ENCODE data around the gene LTBP1. TPM values are rescaled to one million over a fixed set of nuclear protein-coding genes. Genes with fewer than 3 reads are reported as not detected.
A peak's percentile ranks its signal among the peaks of the same experiment; 100 is the strongest.

LTBP1 gene
- total and polyA plus RNA-seq, 2 experiments from 2014 or later, result 35.6 to 68.9 TPM

DNA sequence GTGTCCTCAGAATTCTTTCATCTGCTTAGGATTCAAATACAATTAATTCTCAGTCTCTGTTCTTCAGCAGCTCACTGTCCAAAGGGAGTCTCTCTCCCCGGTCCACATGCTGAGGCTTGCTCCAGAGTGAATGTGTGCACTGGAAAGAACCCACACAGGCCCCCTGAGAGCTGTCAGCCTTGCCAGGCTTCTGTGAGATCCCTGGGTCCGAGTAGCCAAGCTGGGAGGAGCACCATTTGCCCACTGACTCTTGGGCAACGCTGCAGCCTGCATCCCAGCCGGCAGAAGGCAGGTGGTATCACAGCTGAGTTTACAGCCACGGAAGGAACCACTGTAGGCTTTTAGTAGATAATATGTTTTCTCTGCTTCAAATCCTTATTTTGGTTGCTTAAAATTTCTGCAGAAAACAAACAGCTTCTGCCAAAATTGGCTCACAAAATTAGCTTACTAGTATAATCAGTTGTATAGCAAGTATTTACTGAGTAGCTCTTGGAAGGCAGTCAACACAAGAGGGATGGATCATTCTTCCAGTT, 21.4 kb upstream of the LTBP1 start:
- 79% methylated on average over 5 of the region's 5 CpGs for WGBS (ENCODE audit: low lambda C conversion rate, missing lambda C conversion rate)
- TF ChIP-seq EZH2 (IDR thresholded peaks at IDR 0.05; ENCODE audit: borderline replicate concordance) (no peak), EZH2phosphoT487 (IDR thresholded peaks at IDR 0.05; ENCODE audit: low read depth, severe bottlenecking, unreplicated experiment) (no peak)
- TF ChIP-seq, protein P1, sequence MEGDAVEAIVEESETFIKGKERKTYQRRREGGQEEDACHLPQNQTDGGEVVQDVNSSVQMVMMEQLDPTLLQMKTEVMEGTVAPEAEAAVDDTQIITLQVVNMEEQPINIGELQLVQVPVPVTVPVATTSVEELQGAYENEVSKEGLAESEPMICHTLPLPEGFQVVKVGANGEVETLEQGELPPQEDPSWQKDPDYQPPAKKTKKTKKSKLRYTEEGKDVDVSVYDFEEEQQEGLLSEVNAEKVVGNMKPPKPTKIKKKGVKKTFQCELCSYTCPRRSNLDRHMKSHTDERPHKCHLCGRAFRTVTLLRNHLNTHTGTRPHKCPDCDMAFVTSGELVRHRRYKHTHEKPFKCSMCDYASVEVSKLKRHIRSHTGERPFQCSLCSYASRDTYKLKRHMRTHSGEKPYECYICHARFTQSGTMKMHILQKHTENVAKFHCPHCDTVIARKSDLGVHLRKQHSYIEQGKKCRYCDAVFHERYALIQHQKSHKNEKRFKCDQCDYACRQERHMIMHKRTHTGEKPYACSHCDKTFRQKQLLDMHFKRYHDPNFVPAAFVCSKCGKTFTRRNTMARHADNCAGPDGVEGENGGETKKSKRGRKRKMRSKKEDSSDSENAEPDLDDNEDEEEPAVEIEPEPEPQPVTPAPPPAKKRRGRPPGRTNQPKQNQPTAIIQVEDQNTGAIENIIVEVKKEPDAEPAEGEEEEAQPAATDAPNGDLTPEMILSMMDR (IDR thresholded peaks at IDR 0.05; ENCODE audit: poor library complexity), result no peak
- no peaks in the 10 kb centered on the region for H3K9me3 ChIP-seq (ENCODE audit: low read depth)

DNA sequence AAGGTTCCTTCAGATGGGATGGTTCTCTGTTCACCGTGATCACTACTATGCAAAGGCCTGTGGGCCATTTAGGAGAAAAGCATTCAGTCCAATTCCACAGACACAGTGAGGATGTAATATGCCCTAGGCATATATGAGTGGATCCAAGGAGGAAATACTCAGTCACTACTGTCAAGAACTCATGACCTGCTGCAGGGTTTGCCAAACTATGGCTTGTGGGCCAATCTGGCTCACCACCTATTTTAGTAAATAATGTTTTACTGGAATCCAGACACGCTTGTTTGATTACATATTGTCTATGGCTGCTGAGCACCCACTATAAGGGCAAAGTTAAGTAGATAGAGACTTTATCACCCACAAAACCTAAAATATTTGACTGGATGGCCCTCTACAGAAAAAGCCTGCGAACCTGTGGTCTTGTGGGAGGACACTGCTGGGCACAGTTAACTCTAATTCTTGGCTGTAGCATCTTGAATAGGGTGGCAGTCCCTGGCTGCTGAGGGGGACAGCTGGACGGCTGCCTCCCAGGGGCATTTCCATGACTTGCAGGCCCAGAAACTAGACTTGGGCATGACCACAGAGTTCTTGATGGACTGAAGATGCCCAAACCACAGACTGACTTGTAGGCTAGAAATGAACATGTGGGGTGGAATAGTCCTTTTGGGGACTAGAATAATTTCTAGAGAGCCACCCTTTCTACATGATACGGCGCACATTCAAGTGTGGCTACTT, 20.6 kb upstream of the LTBP1 start:
- no peaks in the 10 kb centered on the region for H3K36me3 ChIP-seq (replicated peaks; ENCODE audit: insufficient read depth, low read depth)
- no peaks in the 10 kb centered on the region for H4K20me1 ChIP-seq (ENCODE audit: insufficient read depth, poor library complexity, severe bottlenecking)
- H3K4me2 ChIP-seq, result no peak overlapping the region
- DNase-seq (ENCODE audit: low spot score), result no peak
- H3K79me2 ChIP-seq, result no peaks in the 10 kb centered on the region
- no peak overlapping the region for H3K4me3 ChIP-seq
- no peaks in the 10 kb centered on the region for H3K9me3 ChIP-seq (ENCODE audit: low read depth)
- H3K27ac ChIP-seq, result no peak overlapping the region
- no peak for TF ChIP-seq EZH2phosphoT487 (IDR thresholded peaks at IDR 0.05; ENCODE audit: low read depth, severe bottlenecking, unreplicated experiment)
- TF ChIP-seq EZH2 (IDR thresholded peaks at IDR 0.05; ENCODE audit: borderline replicate concordance), result no peak
- TF ChIP-seq, protein P1 (IDR thresholded peaks at IDR 0.05; ENCODE audit: poor library complexity), result no peak
- H3K4me1 ChIP-seq (ENCODE audit: insufficient read depth), result no peaks in the 10 kb centered on the region
- no peak overlapping the region for H2AFZ ChIP-seq
- 92% methylated on average over 6 of the region's 6 CpGs for WGBS (ENCODE audit: low lambda C conversion rate, missing lambda C conversion rate)
- H3K9me2 ChIP-seq (replicated peaks; ENCODE audit: insufficient read depth), result no peaks in the 10 kb centered on the region
- no peaks in the 10 kb centered on the region for H3K27me3 ChIP-seq

More for the DNA sequence above, 21.4 kb upstream of the LTBP1 start:
- no peak overlapping the region for H2AFZ ChIP-seq
- H3K9me2 ChIP-seq (replicated peaks; ENCODE audit: insufficient read depth), result no peaks in the 10 kb centered on the region
- H4K20me1 ChIP-seq (ENCODE audit: insufficient read depth, poor library complexity, severe bottlenecking), result no peaks in the 10 kb centered on the region
- H3K4me3 ChIP-seq, result no peak overlapping the region
- no peak overlapping the region for H3K27ac ChIP-seq
- no peak overlapping the region for H3K4me2 ChIP-seq
- no peak for DNase-seq (ENCODE audit: low spot score)
- no peaks in the 10 kb centered on the region for H3K36me3 ChIP-seq (replicated peaks; ENCODE audit: insufficient read depth, low read depth)
- H3K4me1 ChIP-seq (ENCODE audit: insufficient read depth), result no peaks in the 10 kb centered on the region
- no peaks in the 10 kb centered on the region for H3K79me2 ChIP-seq
- no peaks in the 10 kb centered on the region for H3K27me3 ChIP-seq

DNA sequence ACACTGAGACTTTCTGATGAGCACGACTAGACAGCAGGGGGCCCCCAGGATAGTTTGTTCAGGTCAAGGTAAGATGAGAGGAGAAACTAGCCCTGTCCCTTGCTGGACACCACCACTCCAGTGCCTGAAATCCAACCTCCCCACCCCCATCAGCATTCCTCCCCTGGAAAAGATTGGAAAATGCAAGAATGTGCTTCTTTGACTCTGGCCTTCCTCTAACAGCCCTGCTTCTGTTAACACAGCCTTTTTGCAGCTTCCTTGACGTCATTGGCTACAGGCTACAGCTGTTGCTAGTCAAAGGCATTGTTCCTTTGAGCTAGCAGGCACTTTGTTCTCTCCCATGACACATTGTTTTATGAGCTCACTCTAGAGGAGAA, 20.1 kb upstream of the LTBP1 start:
- no peak overlapping the region for H2AFZ ChIP-seq

More for the DNA sequence above, 20.1 kb upstream of the LTBP1 start:
- TF ChIP-seq EZH2phosphoT487 (IDR thresholded peaks at IDR 0.05; ENCODE audit: low read depth, severe bottlenecking, unreplicated experiment) (no peak), EZH2 (IDR thresholded peaks at IDR 0.05; ENCODE audit: borderline replicate concordance) (no peak)
- TF ChIP-seq, protein P1 (IDR thresholded peaks at IDR 0.05; ENCODE audit: poor library complexity), result no peak
- Histone ChIP-seq H3K36me3 (replicated peaks; ENCODE audit: insufficient read depth, low read depth) (no peaks in the 10 kb centered on the region), H3K79me2 (no peaks in the 10 kb centered on the region), H3K4me3 (no peak overlapping the region), H3K27ac (no peak overlapping the region), H3K4me1 (ENCODE audit: insufficient read depth) (no peaks in the 10 kb centered on the region), H3K27me3 (no peaks in the 10 kb centered on the region), H3K9me2 (replicated peaks; ENCODE audit: insufficient read depth) (no peaks in the 10 kb centered on the region), H3K9me3 (ENCODE audit: low read depth) (no peaks in the 10 kb centered on the region), H3K4me2 (no peak overlapping the region), H4K20me1 (ENCODE audit: insufficient read depth, poor library complexity, severe bottlenecking) (no peaks in the 10 kb centered on the region)
- WGBS (ENCODE audit: low lambda C conversion rate, missing lambda C conversion rate), result 32% methylated on average over 2 of the region's 2 CpGs
- DNase-seq (ENCODE audit: low spot score), result peak; percentile 40

Measured in hepatocyte (in vitro differentiated cells).